Endothelial cell of umbilical vein (primary cell): Measurements from ENCODE around the gene SUPT5H. TPM values are rescaled to one million over a fixed set of nuclear protein-coding genes. Genes with fewer than 3 reads are reported as not detected.

Experiments used
- BruUV-seq: library from RNA; stranded (reverse); fragments of 400-500 nt; replicated peaks from 2 replicates; lab custom pipeline; 2021; lab: Mats Ljungman, UMichigan
- CTCF ChIA-PET: fragments of 300-600, 350-600 bp; sonication (Branson Sonifier 250); formaldehyde crosslinking; loops from one replicate; lab custom pipeline; 2021; ENCODE audit warnings: antibody characterized with exemption, inconsistent platforms; lab: Charles Lee
- POLR2A ChIA-PET: fragments of 300-600, 350-600 bp; sonication (Branson Sonifier 250); formaldehyde crosslinking; loops from one replicate; lab custom pipeline; 2021; ENCODE audit warnings: antibody characterized with exemption, inconsistent platforms; lab: Charles Lee
- DNase-seq: peaks from one replicate; pipeline ENCODE4 v3.0.0-alpha.2; 2011; ENCODE audit warnings: low read depth, low spot score
- FAIRE-seq: peaks from 2 replicates; lab custom pipeline; 2011; peaks lifted over from hg19 to GRCh38; lab: Jason Lieb, UNC
- H2AFZ ChIP-seq: 2 replicates; pipeline ENCODE4 v1.6.0; 2012; ENCODE audit warnings: low read depth, low read length, control low read depth, inconsistent platforms
- H3K27ac ChIP-seq: 2 replicates; pipeline ENCODE4 v1.5.1; 2011; ENCODE audit warnings: low read depth, mild to moderate bottlenecking, control low read depth, low read length, moderate library complexity; ENCODE audit not compliant: insufficient read depth
- H3K27me3 ChIP-seq, 2 experiments: 2 replicates each; pipeline versions ENCODE4 v1.6.0 to v1.6.1; 2011; ENCODE audit warnings: low read length in 2 of 2, mixed read lengths in 1 of 2; ENCODE audit not compliant: control insufficient read depth in 2 of 2, insufficient read depth in 2 of 2
- H3K36me3 ChIP-seq, 2 experiments: 2 replicates in 1 of 2; 3 replicates in 1 of 2; pipeline ENCODE4 v1.5.1; 2011; ENCODE audit warnings: low read length in 2 of 2, mild to moderate bottlenecking in 1 of 2, moderate library complexity in 1 of 2; ENCODE audit not compliant: control insufficient read depth in 2 of 2, insufficient read depth in 2 of 2; ENCODE audit errors: extremely low read depth in 1 of 2
- H3K4me1 ChIP-seq: 3 replicates; pipeline ENCODE4 v1.5.1; 2011; ENCODE audit warnings: mild to moderate bottlenecking, low read length; ENCODE audit not compliant: control insufficient read depth, insufficient read depth; ENCODE audit errors: extremely low read depth
- H3K4me2 ChIP-seq: 2 replicates; pipeline ENCODE4 v1.6.1; 2011; ENCODE audit warnings: low read length, control low read depth, mixed read lengths; ENCODE audit not compliant: insufficient read depth
- H3K4me3 ChIP-seq, 3 experiments: fragments of 200-600 bp in 1 of 3; sonication (generic), shearing (Covaris generic) in 1 of 3; replicated peaks in 1 of 3; 2 replicates each; pipeline ENCODE4 v1.5.1; 2011 to 2016; ENCODE audit warnings: control low read depth in 3 of 3, low read length in 3 of 3, mild to moderate bottlenecking in 2 of 3, inconsistent platforms in 1 of 3, low read depth in 1 of 3, moderate library complexity in 1 of 3; ENCODE audit not compliant: insufficient read depth in 1 of 3
- H3K79me2 ChIP-seq: 2 replicates; pipeline ENCODE4 v1.6.0; 2012; ENCODE audit warnings: low read length, inconsistent platforms; ENCODE audit not compliant: control insufficient read depth, insufficient read depth
- H3K9ac ChIP-seq: replicated peaks from 2 replicates; pipeline ENCODE3; 2011; ENCODE audit warnings: low read length, control low read depth; ENCODE audit not compliant: insufficient read depth; ENCODE audit errors: extremely low read depth
- H3K9me1 ChIP-seq: replicated peaks from 3 replicates; pipeline ENCODE4 v1.6.0; 2011; ENCODE audit warnings: mild to moderate bottlenecking, low read length; ENCODE audit not compliant: control insufficient read depth, insufficient read depth; ENCODE audit errors: extremely low read depth
- H3K9me3 ChIP-seq: replicated peaks from 2 replicates; pipeline ENCODE4 v1.5.1; 2012; ENCODE audit warnings: low read length, inconsistent platforms; ENCODE audit not compliant: control insufficient read depth, insufficient read depth
- H4K20me1 ChIP-seq: replicated peaks from 2 replicates; pipeline ENCODE3; 2011; ENCODE audit warnings: mild to moderate bottlenecking, low read length; ENCODE audit not compliant: control insufficient read depth, insufficient read depth; ENCODE audit errors: extremely low read depth
- EZH2 ChIP-seq: IDR thresholded peaks from 2 replicates; pipeline ENCODE4 v1.6.1; 2012; ENCODE audit warnings: borderline replicate concordance, low read depth, mild to moderate bottlenecking, moderate library complexity, low read length, inconsistent platforms; ENCODE audit not compliant: severe bottlenecking
- FOS ChIP-seq: IDR thresholded peaks from 2 replicates; pipeline ENCODE4 v1.6.1; 2011; ENCODE audit warnings: mild to moderate bottlenecking, low read length, moderate library complexity, borderline replicate concordance; ENCODE audit not compliant: insufficient read depth
- GATA2 ChIP-seq: IDR thresholded peaks from 2 replicates; pipeline ENCODE4 v1.7.0; 2011; ENCODE audit warnings: low read depth, mild to moderate bottlenecking, moderate library complexity, mixed read lengths, low read length; ENCODE audit not compliant: insufficient read length, insufficient read depth
- JUN ChIP-seq: IDR thresholded peaks from 2 replicates; pipeline ENCODE4 v1.6.1; 2011; ENCODE audit warnings: borderline replicate concordance, low read depth; ENCODE audit not compliant: insufficient read length, insufficient read depth
- MYC ChIP-seq: IDR thresholded peaks from one replicate; pipeline ENCODE4 v1.6.1; 2011; ENCODE audit warnings: mild to moderate bottlenecking, low read depth, low read length
- POLR2AphosphoS5 ChIP-seq: IDR thresholded peaks from 2 replicates; pipeline ENCODE4 v1.6.1; 2012; ENCODE audit warnings: low read depth, mild to moderate bottlenecking, control low read depth, low read length, moderate library complexity; ENCODE audit not compliant: insufficient read depth
- dilution Hi-C: fragments of 300-500 bp; cut with MboI; formaldehyde crosslinking; loops from one replicate; pipeline ENCODE4 v1.15.0; 2019; ENCODE audit warnings: low sequenced_read_pairs; ENCODE audit not compliant: extremely low pct_ligation_motif_present
- intact Hi-C: fragments of 100-400 bp; cut with micrococcal nuclease; formaldehyde crosslinking; loops from one replicate; pipeline ENCODE4 v1.10.0; 2022
- polyA plus RNA-seq, 4 experiments: library from polyadenylated mRNA; depleted of rRNA in 3 of 4; stranded (reverse) in 3 of 4; unstranded in 1 of 4; fragments of >200 nt; gene quantifications; 2 replicates each; pipeline versions ENCODE4 v1.2.1 to v1.2.3, GENCODE V29; 2011 to 2012; ENCODE audit warnings: missing spikeins in 1 of 4
- total RNA-seq: library from RNA; stranded (reverse); gene quantifications from 2 replicates; pipeline ENCODE4 v1.2.3, GENCODE V29; 2021
- TF ChIP-seq, protein P1 (sequence below): IDR thresholded peaks from 2 replicates; pipeline ENCODE4 v1.6.1; 2011; ENCODE audit not compliant: insufficient read depth, insufficient read length
- TF ChIP-seq, protein P2 (sequence below), 2 donors: IDR thresholded peaks; 1 replicate in 1 of 2; 2 replicates in 1 of 2; pipeline ENCODE4 v1.5.1; 2011; ENCODE audit warnings: low read length in 2 of 2, mild to moderate bottlenecking in 2 of 2, moderate library complexity in 2 of 2, control low read depth in 1 of 2, inconsistent platforms in 1 of 2, low read depth in 1 of 2; ENCODE audit not compliant: insufficient read depth in 1 of 2; ENCODE audit errors: extremely low read depth in 1 of 2

The SUPT5H gene
- total and polyA plus RNA-seq, 2 donors (not counting 3 experiments of a cell fraction or from before 2014, with no cell fraction given) = 87.6 to 120 TPM

DNA sequence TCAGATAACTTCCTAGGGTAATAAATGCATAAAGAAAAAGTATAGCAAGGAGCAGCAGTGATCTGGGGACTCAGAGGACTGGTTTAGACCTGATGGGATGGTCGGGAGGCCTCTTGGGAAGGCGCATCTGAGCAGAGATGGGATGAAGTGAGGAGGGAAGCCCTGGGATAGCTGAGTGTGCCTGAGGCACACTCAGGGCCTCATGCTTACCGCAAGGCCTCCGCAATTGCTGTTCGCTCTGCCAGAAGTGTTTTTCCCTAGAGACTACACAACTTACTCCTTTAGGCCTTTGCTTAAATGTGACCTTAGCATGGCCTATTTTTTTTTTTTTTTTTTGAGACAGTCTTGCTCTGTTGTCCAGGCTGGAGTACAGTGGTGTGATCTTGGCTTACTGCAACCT, 49.3 kb downstream of the SUPT5H start:
- Histone ChIP-seq H4K20me1 (no peaks in the 10 kb centered on the region), H3K4me1 (peaks cover 9% of the 10 kb centered on the region), H3K79me2 (no peaks in the 10 kb centered on the region), H3K9me3 (no peaks in the 10 kb centered on the region), H3K9ac (no peak overlapping the region), H2AFZ (no peak overlapping the region), H3K9me1 (no peaks in the 10 kb centered on the region), H3K27me3 (peaks cover 15 to 16% of the 10 kb centered on the region in 2 experiments), H3K4me3 (no peak overlapping the region), H3K4me2 (no peak overlapping the region), H3K27ac (no peak overlapping the region), H3K36me3 (peaks cover 2 to 8% of the 10 kb centered on the region in 2 experiments)
- no peak for DNase-seq
- no peak for TF ChIP-seq FOS
- TF ChIP-seq, protein P1, sequence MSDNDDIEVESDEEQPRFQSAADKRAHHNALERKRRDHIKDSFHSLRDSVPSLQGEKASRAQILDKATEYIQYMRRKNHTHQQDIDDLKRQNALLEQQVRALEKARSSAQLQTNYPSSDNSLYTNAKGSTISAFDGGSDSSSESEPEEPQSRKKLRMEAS = no peak
- TF ChIP-seq POLR2AphosphoS5 = no peak
- TF ChIP-seq EZH2 = no peak
- no peak for TF ChIP-seq MYC
- no peak for FAIRE-seq
- BruUV-seq = no TSS peak
- intact Hi-C loops (no loop called here), dilution Hi-C loops (no loop called here)
- ChIA-PET POLR2A (no interaction called here), CTCF (interaction anchor here (1.5 kb wide), 1 partner anchor 21 kb away, joined by 3 read pairs; no protein-coding TSS in a partner anchor)

DNA sequence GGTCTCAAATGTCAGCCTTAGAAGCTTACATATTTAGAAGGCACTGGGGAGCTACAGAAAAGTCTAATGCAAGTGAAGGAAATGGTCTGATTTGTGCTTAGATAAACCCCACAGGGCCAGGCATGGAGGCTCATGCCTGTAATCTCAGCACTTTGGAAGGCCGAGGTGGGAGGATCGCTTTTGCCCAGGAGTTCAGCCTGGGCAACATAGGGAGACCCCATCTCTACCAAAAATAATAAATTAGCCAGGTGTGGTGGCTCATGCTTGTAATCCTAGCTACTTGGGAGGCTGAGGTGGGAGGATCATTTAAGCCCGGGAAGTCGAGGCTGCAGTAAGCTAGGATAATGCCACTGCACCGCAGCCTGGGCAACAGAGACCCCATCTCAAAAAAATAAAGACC, 50.7 kb downstream of the SUPT5H start:
- no peak for TF ChIP-seq JUN
- no peak for TF ChIP-seq GATA2
- TF ChIP-seq, protein P2, sequence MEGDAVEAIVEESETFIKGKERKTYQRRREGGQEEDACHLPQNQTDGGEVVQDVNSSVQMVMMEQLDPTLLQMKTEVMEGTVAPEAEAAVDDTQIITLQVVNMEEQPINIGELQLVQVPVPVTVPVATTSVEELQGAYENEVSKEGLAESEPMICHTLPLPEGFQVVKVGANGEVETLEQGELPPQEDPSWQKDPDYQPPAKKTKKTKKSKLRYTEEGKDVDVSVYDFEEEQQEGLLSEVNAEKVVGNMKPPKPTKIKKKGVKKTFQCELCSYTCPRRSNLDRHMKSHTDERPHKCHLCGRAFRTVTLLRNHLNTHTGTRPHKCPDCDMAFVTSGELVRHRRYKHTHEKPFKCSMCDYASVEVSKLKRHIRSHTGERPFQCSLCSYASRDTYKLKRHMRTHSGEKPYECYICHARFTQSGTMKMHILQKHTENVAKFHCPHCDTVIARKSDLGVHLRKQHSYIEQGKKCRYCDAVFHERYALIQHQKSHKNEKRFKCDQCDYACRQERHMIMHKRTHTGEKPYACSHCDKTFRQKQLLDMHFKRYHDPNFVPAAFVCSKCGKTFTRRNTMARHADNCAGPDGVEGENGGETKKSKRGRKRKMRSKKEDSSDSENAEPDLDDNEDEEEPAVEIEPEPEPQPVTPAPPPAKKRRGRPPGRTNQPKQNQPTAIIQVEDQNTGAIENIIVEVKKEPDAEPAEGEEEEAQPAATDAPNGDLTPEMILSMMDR (IDR thresholded peaks at IDR 0.05; ENCODE audit: extremely low read depth in 1 of 2, insufficient read depth in 1 of 2, low read depth in 1 of 2, low read length in 2 of 2) = no peak
- no peak for TF ChIP-seq POLR2AphosphoS5
- TF ChIP-seq FOS = no peak
- TF ChIP-seq, protein P1 = no peak
- TF ChIP-seq EZH2 = no peak
- CTCF ChIA-PET = interaction anchor here (1.2 kb wide), 1 partner anchor 22 kb away, joined by 5 read pairs; no protein-coding TSS in a partner anchor
- intact Hi-C loops = no loop called here
- H3K79me2 ChIP-seq = no peaks in the 10 kb centered on the region
- dilution Hi-C loops = no loop called here
- BruUV-seq = no TSS peak
- POLR2A ChIA-PET = interaction anchor here (1.4 kb wide), 1 partner anchor 60 kb away, joined by 3 read pairs; the partner anchor contains the start of gene RPS16
- H3K4me3 ChIP-seq = no peak overlapping the region
- H3K9me3 ChIP-seq = no peaks in the 10 kb centered on the region
- no peak overlapping the region for H2AFZ ChIP-seq
- no peak overlapping the region for H3K4me2 ChIP-seq
- H3K9ac ChIP-seq = no peak overlapping the region
- FAIRE-seq (no peak), DNase-seq (no peak)
- no peaks in the 10 kb centered on the region for H3K9me1 ChIP-seq
- H3K27me3 ChIP-seq = peaks cover 22 to 27% of the 10 kb centered on the region in 2 experiments
- H3K4me1 ChIP-seq = peaks cover 9% of the 10 kb centered on the region
- no peaks in the 10 kb centered on the region for H3K36me3 ChIP-seq
- no peaks in the 10 kb centered on the region for H4K20me1 ChIP-seq
- H3K27ac ChIP-seq = no peak overlapping the region
